ENCODE measurements around the gene UNC5A. TPM values are rescaled to one million over a fixed set of nuclear protein-coding genes. Genes with fewer than 3 reads are reported as not detected.

UNC5A gene
- total and polyA plus RNA-seq, 4 donors = not detected

- H3K27me3 ChIP-seq (ENCODE audit: control insufficient read depth in 1 of 2, insufficient read depth in 2 of 2, low read length in 1 of 2) = no peaks in the 10 kb centered on the region
- H3K4me3 ChIP-seq (ENCODE audit: low read length in 2 of 2) = no peak overlapping the region
- H3K9me3 ChIP-seq (ENCODE audit: control insufficient read depth, low read length) = no peaks in the 10 kb centered on the region
- DNase-seq = no peak
- no peak overlapping the region for H3K27ac ChIP-seq (ENCODE audit: low read depth in 1 of 2, low read length in 2 of 2)
- intact Hi-C loops (cut with DNase I) = no loop called here
- H3K36me3 ChIP-seq (ENCODE audit: control insufficient read depth in 1 of 2, insufficient read depth in 2 of 2, low read length in 1 of 2) = no peaks in the 10 kb centered on the region
- ATAC-seq (ENCODE audit: low FRiP score) = no peak
- H3K4me1 ChIP-seq (ENCODE audit: control insufficient read depth in 1 of 2, insufficient read depth in 2 of 2, low read length in 2 of 2) = no peaks in the 10 kb centered on the region
- WGBS, 2 donors = 89 to 90% methylated on average over 22 to 23 of the region's 23 CpGs
Measured at GRCh38 chr5:176830422-176830994, 20.1 kb downstream of the UNC5A start.

- H3K4me1 ChIP-seq (ENCODE audit: control insufficient read depth in 1 of 2, insufficient read depth in 2 of 2, low read length in 2 of 2) = no peaks in the 10 kb centered on the region
- intact Hi-C loops (cut with DNase I) = no loop called here
- no peaks in the 10 kb centered on the region for H3K9me3 ChIP-seq (ENCODE audit: control insufficient read depth, low read length)
- H3K4me3 ChIP-seq (ENCODE audit: low read length in 2 of 2) = no peak overlapping the region
- WGBS, 2 donors = 35 to 44% methylated on average over 9 of the region's 9 CpGs
- H3K27ac ChIP-seq (ENCODE audit: low read depth in 1 of 2, low read length in 2 of 2) = no peak overlapping the region
- DNase-seq (no peak), ATAC-seq (ENCODE audit: low FRiP score) (no peak)
- no peaks in the 10 kb centered on the region for H3K36me3 ChIP-seq (ENCODE audit: control insufficient read depth in 1 of 2, insufficient read depth in 2 of 2, low read length in 1 of 2)
- no peaks in the 10 kb centered on the region for H3K27me3 ChIP-seq (ENCODE audit: control insufficient read depth in 1 of 2, insufficient read depth in 2 of 2, low read length in 1 of 2)
Measured at GRCh38 chr5:176830995-176831423, 20.6 kb downstream of the UNC5A start.

- Histone ChIP-seq H3K27ac (ENCODE audit: low read depth in 1 of 2, low read length in 2 of 2) (no peak overlapping the region), H3K4me1 (ENCODE audit: control insufficient read depth in 1 of 2, insufficient read depth in 2 of 2, low read length in 2 of 2) (no peaks in the 10 kb centered on the region), H3K27me3 (ENCODE audit: control insufficient read depth in 1 of 2, insufficient read depth in 2 of 2, low read length in 1 of 2) (no peaks in the 10 kb centered on the region), H3K4me3 (ENCODE audit: low read length in 2 of 2) (no peak overlapping the region), H3K36me3 (ENCODE audit: control insufficient read depth in 1 of 2, insufficient read depth in 2 of 2, low read length in 1 of 2) (no peaks in the 10 kb centered on the region), H3K9me3 (ENCODE audit: control insufficient read depth, low read length) (no peaks in the 10 kb centered on the region)
- intact Hi-C loops (cut with DNase I) = no loop called here
- DNase-seq (no peak), ATAC-seq (ENCODE audit: low FRiP score) (no peak)
- WGBS, 2 donors = 68 to 69% methylated on average over 8 of the region's 8 CpGs
Measured at GRCh38 chr5:176831425-176831824, 21.1 kb downstream of the UNC5A start.

- no peaks in the 10 kb centered on the region for H3K9me3 ChIP-seq (ENCODE audit: control insufficient read depth, low read length)
- intact Hi-C loops (cut with DNase I) = no loop called here
- H3K27me3 ChIP-seq (ENCODE audit: control insufficient read depth in 1 of 2, insufficient read depth in 2 of 2, low read length in 1 of 2) = no peaks in the 10 kb centered on the region
- 88 to 90% methylated on average over 6 of the region's 6 CpGs for WGBS, 2 donors
- DNase-seq (no peak), ATAC-seq (ENCODE audit: low FRiP score) (no peak)
- no peaks in the 10 kb centered on the region for H3K36me3 ChIP-seq (ENCODE audit: control insufficient read depth in 1 of 2, insufficient read depth in 2 of 2, low read length in 1 of 2)
- H3K27ac ChIP-seq (ENCODE audit: low read depth in 1 of 2, low read length in 2 of 2) = no peak overlapping the region
- H3K4me3 ChIP-seq (ENCODE audit: low read length in 2 of 2) = no peak overlapping the region
- H3K4me1 ChIP-seq (ENCODE audit: control insufficient read depth in 1 of 2, insufficient read depth in 2 of 2, low read length in 2 of 2) = no peaks in the 10 kb centered on the region
Measured at GRCh38 chr5:176832162-176832561, 21.8 kb downstream of the UNC5A start.

- ATAC-seq (ENCODE audit: low FRiP score) (no peak), DNase-seq (no peak)
- no peak overlapping the region for H3K4me3 ChIP-seq (ENCODE audit: low read length in 2 of 2)
- H3K27me3 ChIP-seq (ENCODE audit: control insufficient read depth in 1 of 2, insufficient read depth in 2 of 2, low read length in 1 of 2) = no peaks in the 10 kb centered on the region
- H3K9me3 ChIP-seq (ENCODE audit: control insufficient read depth, low read length) = no peaks in the 10 kb centered on the region
- H3K4me1 ChIP-seq (ENCODE audit: control insufficient read depth in 1 of 2, insufficient read depth in 2 of 2, low read length in 2 of 2) = no peaks in the 10 kb centered on the region
- H3K36me3 ChIP-seq (ENCODE audit: control insufficient read depth in 1 of 2, insufficient read depth in 2 of 2, low read length in 1 of 2) = no peaks in the 10 kb centered on the region
- no peak overlapping the region for H3K27ac ChIP-seq (ENCODE audit: low read depth in 1 of 2, low read length in 2 of 2)
- intact Hi-C loops (cut with DNase I) = no loop called here
- 85 to 89% methylated on average over 4 of the region's 4 CpGs for WGBS, 2 donors
Measured at GRCh38 chr5:176833286-176833685, 22.9 kb downstream of the UNC5A start.

GRCh38 chr5:176835918-176836317, 25.6 kb downstream of the UNC5A start:
- DNase-seq (no peak), ATAC-seq (ENCODE audit: low FRiP score) (no peak)
- no peaks in the 10 kb centered on the region for H3K36me3 ChIP-seq (ENCODE audit: control insufficient read depth in 1 of 2, insufficient read depth in 2 of 2, low read length in 1 of 2)
- intact Hi-C loops (cut with DNase I) = no loop called here
- no peaks in the 10 kb centered on the region for H3K4me1 ChIP-seq (ENCODE audit: control insufficient read depth in 1 of 2, insufficient read depth in 2 of 2, low read length in 2 of 2)
- 63 to 65% methylated on average over 3 of the region's 3 CpGs for WGBS, 2 donors
- H3K9me3 ChIP-seq (ENCODE audit: control insufficient read depth, low read length) = no peaks in the 10 kb centered on the region
- H3K27ac ChIP-seq (ENCODE audit: low read depth in 1 of 2, low read length in 2 of 2) = no peak overlapping the region
- no peaks in the 10 kb centered on the region for H3K27me3 ChIP-seq (ENCODE audit: control insufficient read depth in 1 of 2, insufficient read depth in 2 of 2, low read length in 1 of 2)
- H3K4me3 ChIP-seq (ENCODE audit: low read length in 2 of 2) = no peak overlapping the region

- no peaks in the 10 kb centered on the region for H3K4me1 ChIP-seq (ENCODE audit: control insufficient read depth in 1 of 2, insufficient read depth in 2 of 2, low read length in 2 of 2)
- no peaks in the 10 kb centered on the region for H3K36me3 ChIP-seq (ENCODE audit: control insufficient read depth in 1 of 2, insufficient read depth in 2 of 2, low read length in 1 of 2)
- intact Hi-C loops (cut with DNase I) = no loop called here
- 65 to 66% methylated on average over 15 of the region's 15 CpGs for WGBS, 2 donors
- H3K27me3 ChIP-seq (ENCODE audit: control insufficient read depth in 1 of 2, insufficient read depth in 2 of 2, low read length in 1 of 2) = no peaks in the 10 kb centered on the region
- H3K27ac ChIP-seq (ENCODE audit: low read depth in 1 of 2, low read length in 2 of 2) = no peak overlapping the region
- DNase-seq (no peak), ATAC-seq (ENCODE audit: low FRiP score) (no peak)
- H3K4me3 ChIP-seq (ENCODE audit: low read length in 2 of 2) = no peak overlapping the region
- H3K9me3 ChIP-seq (ENCODE audit: control insufficient read depth, low read length) = no peaks in the 10 kb centered on the region
Measured at GRCh38 chr5:176836811-176837706, 26.7 kb downstream of the UNC5A start.

GRCh38 chr5:176837707-176838115, 27.4 kb downstream of the UNC5A start:
- H3K27me3 ChIP-seq (ENCODE audit: control insufficient read depth in 1 of 2, insufficient read depth in 2 of 2, low read length in 1 of 2) = no peaks in the 10 kb centered on the region
- no peaks in the 10 kb centered on the region for H3K36me3 ChIP-seq (ENCODE audit: control insufficient read depth in 1 of 2, insufficient read depth in 2 of 2, low read length in 1 of 2)
- intact Hi-C loops (cut with DNase I) = no loop called here
- 17% methylated on average over 16 of the region's 16 CpGs for WGBS, 2 donors
- DNase-seq = peak; percentile 93 to 96
- no peaks in the 10 kb centered on the region for H3K4me1 ChIP-seq (ENCODE audit: control insufficient read depth in 1 of 2, insufficient read depth in 2 of 2, low read length in 2 of 2)
- H3K9me3 ChIP-seq (ENCODE audit: control insufficient read depth, low read length) = no peaks in the 10 kb centered on the region
- H3K4me3 ChIP-seq (ENCODE audit: low read length in 2 of 2) = no peak overlapping the region
- peak; percentile 92 for ATAC-seq (ENCODE audit: low FRiP score)
- H3K27ac ChIP-seq (ENCODE audit: low read depth in 1 of 2, low read length in 2 of 2) = no peak overlapping the region

GRCh38 chr5:176843673-176844072, 33.3 kb downstream of the UNC5A start:
- Histone ChIP-seq H3K4me1 (ENCODE audit: control insufficient read depth in 1 of 2, insufficient read depth in 2 of 2, low read length in 2 of 2) (no peaks in the 10 kb centered on the region), H3K27ac (ENCODE audit: low read depth in 1 of 2, low read length in 2 of 2) (no peak overlapping the region), H3K9me3 (ENCODE audit: control insufficient read depth, low read length) (no peaks in the 10 kb centered on the region), H3K36me3 (ENCODE audit: control insufficient read depth in 1 of 2, insufficient read depth in 2 of 2, low read length in 1 of 2) (no peaks in the 10 kb centered on the region), H3K4me3 (ENCODE audit: low read length in 2 of 2) (no peak overlapping the region), H3K27me3 (ENCODE audit: control insufficient read depth in 1 of 2, insufficient read depth in 2 of 2, low read length in 1 of 2) (no peaks in the 10 kb centered on the region)
- 31 to 33% methylated on average over 21 of the region's 21 CpGs for WGBS, 2 donors
- DNase-seq = no peak
- intact Hi-C loops (cut with DNase I) = no loop called here
- no peak for ATAC-seq (ENCODE audit: low FRiP score)

Measured in aorta (tissue), 5 donors.